ENCODE data around the gene FBXL12.

Gene FBXL12

GRCh38 chr19:9818734-9819595, at the start of gene FBXL12 (continued):
- TF ChIP-seq, protein P1, sequence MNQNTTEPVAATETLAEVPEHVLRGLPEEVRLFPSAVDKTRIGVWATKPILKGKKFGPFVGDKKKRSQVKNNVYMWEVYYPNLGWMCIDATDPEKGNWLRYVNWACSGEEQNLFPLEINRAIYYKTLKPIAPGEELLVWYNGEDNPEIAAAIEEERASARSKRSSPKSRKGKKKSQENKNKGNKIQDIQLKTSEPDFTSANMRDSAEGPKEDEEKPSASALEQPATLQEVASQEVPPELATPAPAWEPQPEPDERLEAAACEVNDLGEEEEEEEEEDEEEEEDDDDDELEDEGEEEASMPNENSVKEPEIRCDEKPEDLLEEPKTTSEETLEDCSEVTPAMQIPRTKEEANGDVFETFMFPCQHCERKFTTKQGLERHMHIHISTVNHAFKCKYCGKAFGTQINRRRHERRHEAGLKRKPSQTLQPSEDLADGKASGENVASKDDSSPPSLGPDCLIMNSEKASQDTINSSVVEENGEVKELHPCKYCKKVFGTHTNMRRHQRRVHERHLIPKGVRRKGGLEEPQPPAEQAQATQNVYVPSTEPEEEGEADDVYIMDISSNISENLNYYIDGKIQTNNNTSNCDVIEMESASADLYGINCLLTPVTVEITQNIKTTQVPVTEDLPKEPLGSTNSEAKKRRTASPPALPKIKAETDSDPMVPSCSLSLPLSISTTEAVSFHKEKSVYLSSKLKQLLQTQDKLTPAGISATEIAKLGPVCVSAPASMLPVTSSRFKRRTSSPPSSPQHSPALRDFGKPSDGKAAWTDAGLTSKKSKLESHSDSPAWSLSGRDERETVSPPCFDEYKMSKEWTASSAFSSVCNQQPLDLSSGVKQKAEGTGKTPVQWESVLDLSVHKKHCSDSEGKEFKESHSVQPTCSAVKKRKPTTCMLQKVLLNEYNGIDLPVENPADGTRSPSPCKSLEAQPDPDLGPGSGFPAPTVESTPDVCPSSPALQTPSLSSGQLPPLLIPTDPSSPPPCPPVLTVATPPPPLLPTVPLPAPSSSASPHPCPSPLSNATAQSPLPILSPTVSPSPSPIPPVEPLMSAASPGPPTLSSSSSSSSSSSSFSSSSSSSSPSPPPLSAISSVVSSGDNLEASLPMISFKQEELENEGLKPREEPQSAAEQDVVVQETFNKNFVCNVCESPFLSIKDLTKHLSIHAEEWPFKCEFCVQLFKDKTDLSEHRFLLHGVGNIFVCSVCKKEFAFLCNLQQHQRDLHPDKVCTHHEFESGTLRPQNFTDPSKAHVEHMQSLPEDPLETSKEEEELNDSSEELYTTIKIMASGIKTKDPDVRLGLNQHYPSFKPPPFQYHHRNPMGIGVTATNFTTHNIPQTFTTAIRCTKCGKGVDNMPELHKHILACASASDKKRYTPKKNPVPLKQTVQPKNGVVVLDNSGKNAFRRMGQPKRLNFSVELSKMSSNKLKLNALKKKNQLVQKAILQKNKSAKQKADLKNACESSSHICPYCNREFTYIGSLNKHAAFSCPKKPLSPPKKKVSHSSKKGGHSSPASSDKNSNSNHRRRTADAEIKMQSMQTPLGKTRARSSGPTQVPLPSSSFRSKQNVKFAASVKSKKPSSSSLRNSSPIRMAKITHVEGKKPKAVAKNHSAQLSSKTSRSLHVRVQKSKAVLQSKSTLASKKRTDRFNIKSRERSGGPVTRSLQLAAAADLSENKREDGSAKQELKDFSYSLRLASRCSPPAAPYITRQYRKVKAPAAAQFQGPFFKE (tag by site-specific recombination; IDR thresholded peaks at IDR 0.05; ENCODE audit: borderline replicate concordance): no peak
- TF ChIP-seq, protein P2, sequence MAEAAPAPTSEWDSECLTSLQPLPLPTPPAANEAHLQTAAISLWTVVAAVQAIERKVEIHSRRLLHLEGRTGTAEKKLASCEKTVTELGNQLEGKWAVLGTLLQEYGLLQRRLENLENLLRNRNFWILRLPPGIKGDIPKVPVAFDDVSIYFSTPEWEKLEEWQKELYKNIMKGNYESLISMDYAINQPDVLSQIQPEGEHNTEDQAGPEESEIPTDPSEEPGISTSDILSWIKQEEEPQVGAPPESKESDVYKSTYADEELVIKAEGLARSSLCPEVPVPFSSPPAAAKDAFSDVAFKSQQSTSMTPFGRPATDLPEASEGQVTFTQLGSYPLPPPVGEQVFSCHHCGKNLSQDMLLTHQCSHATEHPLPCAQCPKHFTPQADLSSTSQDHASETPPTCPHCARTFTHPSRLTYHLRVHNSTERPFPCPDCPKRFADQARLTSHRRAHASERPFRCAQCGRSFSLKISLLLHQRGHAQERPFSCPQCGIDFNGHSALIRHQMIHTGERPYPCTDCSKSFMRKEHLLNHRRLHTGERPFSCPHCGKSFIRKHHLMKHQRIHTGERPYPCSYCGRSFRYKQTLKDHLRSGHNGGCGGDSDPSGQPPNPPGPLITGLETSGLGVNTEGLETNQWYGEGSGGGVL (tag by site-specific recombination; IDR thresholded peaks at IDR 0.05): no peak
- TF ChIP-seq ZNF221 (tag by site-specific recombination; IDR thresholded peaks at IDR 0.05; ENCODE audit: borderline replicate concordance): no peak
- no peak for TF ChIP-seq ZNF521 (tag by site-specific recombination; IDR thresholded peaks at IDR 0.05)
- no peak for TF ChIP-seq ZNF16 (tag by site-specific recombination; IDR thresholded peaks at IDR 0.05; ENCODE audit: low read depth)
- no peak for TF ChIP-seq ZNF302 (tag by site-specific recombination; IDR thresholded peaks at IDR 0.05; ENCODE audit: low read depth)
- peak; percentile 96 for TF ChIP-seq ZSCAN16 (tag by site-specific recombination; IDR thresholded peaks at IDR 0.05)
- TF ChIP-seq ZBTB26 (tag by site-specific recombination; optimal IDR thresholded peaks at IDR 0.05): no peak
- TF ChIP-seq ZBTB7A (tag by site-specific recombination; IDR thresholded peaks at IDR 0.05; ENCODE audit: low read depth): 0 out of 2 replicates have a peak, but pooled peaks have one; percentile 43
- TF ChIP-seq, protein P3, sequence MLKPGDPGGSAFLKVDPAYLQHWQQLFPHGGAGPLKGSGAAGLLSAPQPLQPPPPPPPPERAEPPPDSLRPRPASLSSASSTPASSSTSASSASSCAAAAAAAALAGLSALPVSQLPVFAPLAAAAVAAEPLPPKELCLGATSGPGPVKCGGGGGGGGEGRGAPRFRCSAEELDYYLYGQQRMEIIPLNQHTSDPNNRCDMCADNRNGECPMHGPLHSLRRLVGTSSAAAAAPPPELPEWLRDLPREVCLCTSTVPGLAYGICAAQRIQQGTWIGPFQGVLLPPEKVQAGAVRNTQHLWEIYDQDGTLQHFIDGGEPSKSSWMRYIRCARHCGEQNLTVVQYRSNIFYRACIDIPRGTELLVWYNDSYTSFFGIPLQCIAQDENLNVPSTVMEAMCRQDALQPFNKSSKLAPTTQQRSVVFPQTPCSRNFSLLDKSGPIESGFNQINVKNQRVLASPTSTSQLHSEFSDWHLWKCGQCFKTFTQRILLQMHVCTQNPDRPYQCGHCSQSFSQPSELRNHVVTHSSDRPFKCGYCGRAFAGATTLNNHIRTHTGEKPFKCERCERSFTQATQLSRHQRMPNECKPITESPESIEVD (tag by site-specific recombination; IDR thresholded peaks at IDR 0.05): no peak
- TF ChIP-seq ZNF558 (tag by site-specific recombination; IDR thresholded peaks at IDR 0.05): no peak
- no peak for TF ChIP-seq ZNF404 (tag by site-specific recombination; IDR thresholded peaks at IDR 0.05)
- TF ChIP-seq, protein P4, sequence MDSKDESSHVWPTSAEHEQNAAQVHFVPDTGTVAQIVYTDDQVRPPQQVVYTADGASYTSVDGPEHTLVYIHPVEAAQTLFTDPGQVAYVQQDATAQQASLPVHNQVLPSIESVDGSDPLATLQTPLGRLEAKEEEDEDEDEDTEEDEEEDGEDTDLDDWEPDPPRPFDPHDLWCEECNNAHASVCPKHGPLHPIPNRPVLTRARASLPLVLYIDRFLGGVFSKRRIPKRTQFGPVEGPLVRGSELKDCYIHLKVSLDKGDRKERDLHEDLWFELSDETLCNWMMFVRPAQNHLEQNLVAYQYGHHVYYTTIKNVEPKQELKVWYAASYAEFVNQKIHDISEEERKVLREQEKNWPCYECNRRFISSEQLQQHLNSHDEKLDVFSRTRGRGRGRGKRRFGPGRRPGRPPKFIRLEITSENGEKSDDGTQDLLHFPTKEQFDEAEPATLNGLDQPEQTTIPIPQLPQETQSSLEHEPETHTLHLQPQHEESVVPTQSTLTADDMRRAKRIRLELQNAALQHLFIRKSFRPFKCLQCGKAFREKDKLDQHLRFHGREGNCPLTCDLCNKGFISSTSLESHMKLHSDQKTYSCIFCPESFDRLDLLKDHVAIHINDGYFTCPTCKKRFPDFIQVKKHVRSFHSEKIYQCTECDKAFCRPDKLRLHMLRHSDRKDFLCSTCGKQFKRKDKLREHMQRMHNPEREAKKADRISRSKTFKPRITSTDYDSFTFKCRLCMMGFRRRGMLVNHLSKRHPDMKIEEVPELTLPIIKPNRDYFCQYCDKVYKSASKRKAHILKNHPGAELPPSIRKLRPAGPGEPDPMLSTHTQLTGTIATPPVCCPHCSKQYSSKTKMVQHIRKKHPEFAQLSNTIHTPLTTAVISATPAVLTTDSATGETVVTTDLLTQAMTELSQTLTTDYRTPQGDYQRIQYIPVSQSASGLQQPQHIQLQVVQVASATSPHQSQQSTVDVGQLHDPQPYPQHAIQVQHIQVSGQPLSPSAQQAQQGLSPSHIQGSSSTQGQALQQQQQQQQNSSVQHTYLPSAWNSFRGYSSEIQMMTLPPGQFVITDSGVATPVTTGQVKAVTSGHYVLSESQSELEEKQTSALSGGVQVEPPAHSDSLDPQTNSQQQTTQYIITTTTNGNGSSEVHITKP (tag by site-specific recombination; IDR thresholded peaks at IDR 0.05): peak; percentile 43; the same call in 1 of the 2 replicates
- no peak for TF ChIP-seq ZFP37 (tag by site-specific recombination; IDR thresholded peaks at IDR 0.05)
- no peak for TF ChIP-seq ZNF514 (tag by site-specific recombination; IDR thresholded peaks at IDR 0.05)
- no peak for TF ChIP-seq MZF1 (tag by site-specific recombination; IDR thresholded peaks at IDR 0.05; ENCODE audit: borderline replicate concordance)
- TF ChIP-seq ZNF37A (tag by site-specific recombination; IDR thresholded peaks at IDR 0.05): no peak
- no peak for TF ChIP-seq ZNF585B (tag by site-specific recombination; IDR thresholded peaks at IDR 0.05)
- no peak for TF ChIP-seq ZNF473 (tag by site-specific recombination; IDR thresholded peaks at IDR 0.05)
- no peak for TF ChIP-seq ZNF114 (tag by site-specific recombination; IDR thresholded peaks at IDR 0.05)
- TF ChIP-seq ZSCAN23 (tag by site-specific recombination; IDR thresholded peaks at IDR 0.05): no peak
- no peak for TF ChIP-seq HOXC10 (CRISPR knock-in tag; IDR thresholded peaks at IDR 0.05)
- TF ChIP-seq REPIN1 (tag by site-specific recombination; IDR thresholded peaks at IDR 0.05; ENCODE audit: low read depth): no peak
- no peak for TF ChIP-seq ZNF155 (tag by site-specific recombination; IDR thresholded peaks at IDR 0.05)
- no peak for TF ChIP-seq ZNF112 (tag by site-specific recombination; IDR thresholded peaks at IDR 0.05)
- no peak for TF ChIP-seq ZNF239 (tag by site-specific recombination; IDR thresholded peaks at IDR 0.05)
